Endothelial cell of umbilical vein (primary cell): Measurements from ENCODE around the gene UGCG.
A peak's percentile ranks its signal among the peaks of the same experiment; 100 is the strongest.

ENCODE experiments used
- EZH2 ChIP-seq: IDR thresholded peaks from 2 replicates; pipeline ENCODE4 v1.6.1; 2012; ENCODE audit warnings: borderline replicate concordance, low read depth, mild to moderate bottlenecking, moderate library complexity, low read length, inconsistent platforms; ENCODE audit not compliant: severe bottlenecking
- FOS ChIP-seq: IDR thresholded peaks from 2 replicates; pipeline ENCODE4 v1.6.1; 2011; ENCODE audit warnings: mild to moderate bottlenecking, low read length, moderate library complexity, borderline replicate concordance; ENCODE audit not compliant: insufficient read depth
- MAX ChIP-seq: IDR thresholded peaks from 2 replicates; pipeline ENCODE4 v1.6.1; 2011; ENCODE audit not compliant: insufficient read depth, insufficient read length
- MYC ChIP-seq: IDR thresholded peaks from one replicate; pipeline ENCODE4 v1.6.1; 2011; ENCODE audit warnings: mild to moderate bottlenecking, low read depth, low read length
- POLR2A ChIP-seq: IDR thresholded peaks from 2 replicates; pipeline ENCODE4 v1.6.1; 2012; ENCODE audit warnings: low read depth, mild to moderate bottlenecking, control low read depth, low read length
- POLR2AphosphoS5 ChIP-seq: IDR thresholded peaks from 2 replicates; pipeline ENCODE4 v1.6.1; 2012; ENCODE audit warnings: low read depth, mild to moderate bottlenecking, control low read depth, low read length, moderate library complexity; ENCODE audit not compliant: insufficient read depth
- TF ChIP-seq, protein P1 (sequence below), 2 donors: IDR thresholded peaks; 1 replicate in 1 of 2; 2 replicates in 1 of 2; pipeline ENCODE4 v1.5.1; 2011; ENCODE audit warnings: low read length in 2 of 2, mild to moderate bottlenecking in 2 of 2, moderate library complexity in 2 of 2, control low read depth in 1 of 2, inconsistent platforms in 1 of 2, low read depth in 1 of 2; ENCODE audit not compliant: insufficient read depth in 1 of 2; ENCODE audit errors: extremely low read depth in 1 of 2

DNA sequence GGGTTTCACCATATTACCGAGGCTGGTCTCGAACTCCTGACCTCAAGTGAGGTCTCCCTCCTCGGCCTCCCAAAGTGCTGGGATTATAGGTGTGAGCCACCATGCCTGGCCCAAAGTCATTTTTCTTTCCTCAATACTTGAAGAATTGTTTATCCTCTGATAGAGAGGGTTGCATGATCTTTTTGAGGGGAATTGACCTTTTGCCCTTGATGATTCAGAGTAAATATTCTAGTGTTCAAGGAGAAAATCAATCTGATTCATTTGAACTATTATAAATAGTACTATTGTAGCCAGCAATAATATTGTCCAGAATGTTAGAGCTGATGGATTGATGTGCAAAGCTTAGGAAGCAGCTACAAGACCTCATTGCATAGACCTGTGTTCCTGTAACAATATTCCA, 47.1 kb downstream of the UGCG start:
- TF ChIP-seq POLR2A (no peak), EZH2 (no peak), FOS (peak; percentile 24), MAX (no peak), MYC (no peak), POLR2AphosphoS5 (no peak)
- TF ChIP-seq, protein P1, sequence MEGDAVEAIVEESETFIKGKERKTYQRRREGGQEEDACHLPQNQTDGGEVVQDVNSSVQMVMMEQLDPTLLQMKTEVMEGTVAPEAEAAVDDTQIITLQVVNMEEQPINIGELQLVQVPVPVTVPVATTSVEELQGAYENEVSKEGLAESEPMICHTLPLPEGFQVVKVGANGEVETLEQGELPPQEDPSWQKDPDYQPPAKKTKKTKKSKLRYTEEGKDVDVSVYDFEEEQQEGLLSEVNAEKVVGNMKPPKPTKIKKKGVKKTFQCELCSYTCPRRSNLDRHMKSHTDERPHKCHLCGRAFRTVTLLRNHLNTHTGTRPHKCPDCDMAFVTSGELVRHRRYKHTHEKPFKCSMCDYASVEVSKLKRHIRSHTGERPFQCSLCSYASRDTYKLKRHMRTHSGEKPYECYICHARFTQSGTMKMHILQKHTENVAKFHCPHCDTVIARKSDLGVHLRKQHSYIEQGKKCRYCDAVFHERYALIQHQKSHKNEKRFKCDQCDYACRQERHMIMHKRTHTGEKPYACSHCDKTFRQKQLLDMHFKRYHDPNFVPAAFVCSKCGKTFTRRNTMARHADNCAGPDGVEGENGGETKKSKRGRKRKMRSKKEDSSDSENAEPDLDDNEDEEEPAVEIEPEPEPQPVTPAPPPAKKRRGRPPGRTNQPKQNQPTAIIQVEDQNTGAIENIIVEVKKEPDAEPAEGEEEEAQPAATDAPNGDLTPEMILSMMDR (IDR thresholded peaks at IDR 0.05; ENCODE audit: extremely low read depth in 1 of 2, insufficient read depth in 1 of 2, low read depth in 1 of 2, low read length in 2 of 2), result no peak
